ENCODE measurements around the gene GNAT2.
A peak's percentile ranks its signal among the peaks of the same experiment; 100 is the strongest.

The GNAT2 gene

GRCh38 chr1:109626682-109627408 lies 7.4 kb upstream of the GNAT2 start:
- DNase-seq = no peak

GRCh38 chr1:109625601-109626560 lies 6.5 kb upstream of the GNAT2 start:
- no peak for DNase-seq

- no peak for DNase-seq
These were observed 5.8 kb upstream of the GNAT2 start for GRCh38 chr1:109625176-109625575.

GRCh38 chr1:109624201-109625010 lies 5.0 kb upstream of the GNAT2 start:
- DNase-seq = no peak

GRCh38 chr1:109623601-109624161 lies 4.3 kb upstream of the GNAT2 start:
- no peak for DNase-seq

- DNase-seq = no peak
These were observed 3.5 kb upstream of the GNAT2 start for GRCh38 chr1:109622895-109623294.

GRCh38 chr1:109622137-109622892 lies 2.9 kb upstream of the GNAT2 start:
- no peak for DNase-seq

GRCh38 chr1:109621379-109622136 lies 2.1 kb upstream of the GNAT2 start:
- DNase-seq = no peak

- peak; percentile 91 to 96 (median 94) for DNase-seq
These were observed 1.4 kb upstream of the GNAT2 start for GRCh38 chr1:109620841-109621286.

- no peak for DNase-seq
These were observed 980 bp upstream of the GNAT2 start for GRCh38 chr1:109620401-109620791.

GRCh38 chr1:109618661-109619575 lies 498 bp downstream of the GNAT2 start:
- no peak for DNase-seq

GRCh38 chr1:109617291-109617801 lies 2.1 kb downstream of the GNAT2 start:
- DNase-seq = no peak

- no peak for DNase-seq
These were observed 3.0 kb downstream of the GNAT2 start for GRCh38 chr1:109616391-109616790.

- no peak for DNase-seq
These were observed 3.5 kb downstream of the GNAT2 start for GRCh38 chr1:109615879-109616278.

GRCh38 chr1:109613361-109614147 lies 5.9 kb downstream of the GNAT2 start:
- no peak for DNase-seq

GRCh38 chr1:109611308-109611990 lies 8.0 kb downstream of the GNAT2 start:
- DNase-seq = no peak

- no peak for DNase-seq
These were observed 8.7 kb downstream of the GNAT2 start for GRCh38 chr1:109610609-109611307.

GRCh38 chr1:109609881-109610280 lies 9.5 kb downstream of the GNAT2 start:
- DNase-seq = no peak

All from activated CD4-positive, CD25-positive, alpha-beta regulatory T cell (primary cell).